Measurements from ENCODE around the gene LBX2. TPM values are rescaled to one million over a fixed set of nuclear protein-coding genes. Genes with fewer than 3 reads are reported as not detected.

Gene LBX2
- total and polyA plus RNA-seq, 10 of the 15 experiments (the other 5 are each of a cell fraction or from before 2014, with no cell fraction given) = 0.08 to 4.0 (median 0.27) TPM

DNA sequence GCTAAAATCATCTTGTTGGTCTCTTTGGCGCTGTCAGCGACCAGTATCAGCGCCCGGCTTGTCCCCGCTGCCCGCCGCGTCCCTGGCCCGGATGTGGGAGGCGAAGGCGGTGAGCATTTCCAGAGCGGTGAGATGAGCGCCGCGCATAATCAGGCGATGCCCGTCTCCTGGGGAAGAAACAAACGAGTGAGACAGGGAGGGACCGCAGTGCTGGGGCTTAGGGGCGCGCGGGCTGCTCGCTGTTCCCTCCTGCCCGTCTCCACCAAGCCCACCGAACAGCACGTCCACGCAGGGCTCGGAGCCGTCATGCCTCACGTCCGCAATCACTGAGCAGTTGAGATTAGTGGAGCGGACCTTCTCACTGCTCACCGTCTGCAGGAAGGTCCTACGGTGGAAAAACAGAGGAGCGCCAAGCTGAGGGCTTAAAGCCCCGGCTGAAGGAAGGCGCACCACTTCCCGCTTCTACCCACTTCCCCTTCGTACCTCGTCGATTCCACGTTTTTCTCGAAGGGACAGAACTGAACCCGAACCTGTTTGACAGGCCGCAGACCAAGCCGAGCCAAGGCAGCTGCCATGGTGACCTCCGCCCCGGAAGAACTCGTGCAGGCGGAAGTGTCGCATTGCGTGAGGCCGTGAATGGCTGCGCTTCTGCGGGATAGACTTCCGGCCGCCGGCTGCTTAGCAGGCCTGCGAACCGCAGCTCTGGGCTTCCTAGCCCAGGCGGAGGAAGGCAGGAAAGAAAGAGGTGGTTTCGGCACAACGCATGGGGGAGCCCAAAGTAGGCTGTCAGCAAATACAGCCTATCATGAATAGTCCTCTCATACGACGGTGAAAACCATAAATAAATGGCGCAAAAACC is 27.1 kb downstream of the LBX2 start, which contains the start of gene MRPL53:
Gene MRPL53, minus strand, starts transcription at position 595 of the 859 bp plus-strand sequence. Its CDS starts 20 bp downstream, at position 575.
- H2AFZ ChIP-seq (ENCODE audit: control insufficient read depth, low read depth, low read length) = peak within 1 kb of the TSS; percentile 91
- BruUV-seq (replicated peaks) = TSS peak; percentile 97
- RAD21 ChIA-PET (ENCODE audit: unreplicated experiment) = interaction anchor here (0.7 to 2.1 kb wide), 5 partner anchors 10 to 32 kb away, joined by 3 to 20 read pairs (median 4); partner anchors contain the start of genes CCDC142, TTC31 and WBP1
- TF ChIP-seq YY1 (IDR thresholded peaks at IDR 0.05; ENCODE audit: low read depth, low read length) (peak; percentile 97), SREBF2 (IDR thresholded peaks at IDR 0.05; ENCODE audit: low read length) (0 out of 2 replicates have a peak, but pooled peaks have one; percentile 50), SRF (IDR thresholded peaks at IDR 0.05; ENCODE audit: low read depth in 2 of 2, low read length in 2 of 2) (0 out of 4 replicates have a peak, but pooled peaks of 1 of the 2 experiments have one; percentile 56), EZH2 (IDR thresholded peaks at IDR 0.05; ENCODE audit: borderline replicate concordance, control insufficient read depth, low read depth, low read length) (no peak), KAT2A (conservative IDR thresholded peaks at IDR 0.05; ENCODE audit: control insufficient read depth, low read depth, low read length) (no peak), CHD2 (IDR thresholded peaks at IDR 0.05; ENCODE audit: borderline replicate concordance, low read depth, low read length) (peak; percentile 82), SPI1 (IDR thresholded peaks at IDR 0.05; ENCODE audit: borderline replicate concordance, insufficient read depth, low read depth, low read length) (peak; percentile 39), EGR1 (IDR thresholded peaks at IDR 0.05; ENCODE audit: borderline replicate concordance in 1 of 2, low read depth in 2 of 2, low read length in 2 of 2) (peak; percentile 51 to 78; a peak in 1 of 3 replicates), ZSCAN29 (IDR thresholded peaks at IDR 0.05) (no peak), CBX3 (IDR thresholded peaks at IDR 0.05; ENCODE audit: borderline replicate concordance, low read depth) (no peak), RB1 (IDR thresholded peaks at IDR 0.05; ENCODE audit: borderline replicate concordance) (peak; percentile 54; the same call in 1 of the 2 replicates), ZBED1 (IDR thresholded peaks at IDR 0.05; ENCODE audit: borderline replicate concordance) (peak; percentile 81; the same call in 1 of the 2 replicates)
- TF ChIP-seq, protein P1, sequence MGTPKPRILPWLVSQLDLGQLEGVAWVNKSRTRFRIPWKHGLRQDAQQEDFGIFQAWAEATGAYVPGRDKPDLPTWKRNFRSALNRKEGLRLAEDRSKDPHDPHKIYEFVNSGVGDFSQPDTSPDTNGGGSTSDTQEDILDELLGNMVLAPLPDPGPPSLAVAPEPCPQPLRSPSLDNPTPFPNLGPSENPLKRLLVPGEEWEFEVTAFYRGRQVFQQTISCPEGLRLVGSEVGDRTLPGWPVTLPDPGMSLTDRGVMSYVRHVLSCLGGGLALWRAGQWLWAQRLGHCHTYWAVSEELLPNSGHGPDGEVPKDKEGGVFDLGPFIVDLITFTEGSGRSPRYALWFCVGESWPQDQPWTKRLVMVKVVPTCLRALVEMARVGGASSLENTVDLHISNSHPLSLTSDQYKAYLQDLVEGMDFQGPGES (IDR thresholded peaks at IDR 0.05) = 0 out of 2 replicates have a peak, but pooled peaks have one; percentile 20
- TF ChIP-seq, protein P2, sequence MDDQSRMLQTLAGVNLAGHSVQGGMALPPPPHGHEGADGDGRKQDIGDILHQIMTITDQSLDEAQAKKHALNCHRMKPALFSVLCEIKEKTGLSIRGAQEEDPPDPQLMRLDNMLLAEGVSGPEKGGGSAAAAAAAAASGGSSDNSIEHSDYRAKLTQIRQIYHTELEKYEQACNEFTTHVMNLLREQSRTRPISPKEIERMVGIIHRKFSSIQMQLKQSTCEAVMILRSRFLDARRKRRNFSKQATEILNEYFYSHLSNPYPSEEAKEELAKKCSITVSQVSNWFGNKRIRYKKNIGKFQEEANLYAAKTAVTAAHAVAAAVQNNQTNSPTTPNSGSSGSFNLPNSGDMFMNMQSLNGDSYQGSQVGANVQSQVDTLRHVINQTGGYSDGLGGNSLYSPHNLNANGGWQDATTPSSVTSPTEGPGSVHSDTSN (IDR thresholded peaks at IDR 0.05; ENCODE audit: insufficient replicate concordance, low read depth, low read length) = peak; percentile 54
- TF ChIP-seq, protein P3, sequence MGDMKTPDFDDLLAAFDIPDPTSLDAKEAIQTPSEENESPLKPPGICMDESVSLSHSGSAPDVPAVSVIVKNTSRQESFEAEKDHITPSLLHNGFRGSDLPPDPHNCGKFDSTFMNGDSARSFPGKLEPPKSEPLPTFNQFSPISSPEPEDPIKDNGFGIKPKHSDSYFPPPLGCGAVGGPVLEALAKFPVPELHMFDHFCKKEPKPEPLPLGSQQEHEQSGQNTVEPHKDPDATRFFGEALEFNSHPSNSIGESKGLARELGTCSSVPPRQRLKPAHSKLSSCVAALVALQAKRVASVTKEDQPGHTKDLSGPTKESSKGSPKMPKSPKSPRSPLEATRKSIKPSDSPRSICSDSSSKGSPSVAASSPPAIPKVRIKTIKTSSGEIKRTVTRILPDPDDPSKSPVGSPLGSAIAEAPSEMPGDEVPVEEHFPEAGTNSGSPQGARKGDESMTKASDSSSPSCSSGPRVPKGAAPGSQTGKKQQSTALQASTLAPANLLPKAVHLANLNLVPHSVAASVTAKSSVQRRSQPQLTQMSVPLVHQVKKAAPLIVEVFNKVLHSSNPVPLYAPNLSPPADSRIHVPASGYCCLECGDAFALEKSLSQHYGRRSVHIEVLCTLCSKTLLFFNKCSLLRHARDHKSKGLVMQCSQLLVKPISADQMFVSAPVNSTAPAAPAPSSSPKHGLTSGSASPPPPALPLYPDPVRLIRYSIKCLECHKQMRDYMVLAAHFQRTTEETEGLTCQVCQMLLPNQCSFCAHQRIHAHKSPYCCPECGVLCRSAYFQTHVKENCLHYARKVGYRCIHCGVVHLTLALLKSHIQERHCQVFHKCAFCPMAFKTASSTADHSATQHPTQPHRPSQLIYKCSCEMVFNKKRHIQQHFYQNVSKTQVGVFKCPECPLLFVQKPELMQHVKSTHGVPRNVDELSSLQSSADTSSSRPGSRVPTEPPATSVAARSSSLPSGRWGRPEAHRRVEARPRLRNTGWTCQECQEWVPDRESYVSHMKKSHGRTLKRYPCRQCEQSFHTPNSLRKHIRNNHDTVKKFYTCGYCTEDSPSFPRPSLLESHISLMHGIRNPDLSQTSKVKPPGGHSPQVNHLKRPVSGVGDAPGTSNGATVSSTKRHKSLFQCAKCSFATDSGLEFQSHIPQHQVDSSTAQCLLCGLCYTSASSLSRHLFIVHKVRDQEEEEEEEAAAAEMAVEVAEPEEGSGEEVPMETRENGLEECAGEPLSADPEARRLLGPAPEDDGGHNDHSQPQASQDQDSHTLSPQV (IDR thresholded peaks at IDR 0.05) = peak; percentile 71; the same call in 1 of the 2 replicates

More for the DNA sequence above, 27.1 kb downstream of the LBX2 start, which contains the start of gene MRPL53:
- peak; percentile 94 for ATAC-seq
- H3K79me2 ChIP-seq (ENCODE audit: control insufficient read depth, insufficient read depth, low read length) = peaks cover 10% of the 10 kb centered on the region
- H3K9ac ChIP-seq (ENCODE audit: control insufficient read depth, insufficient read depth, low read length) = peak within 1 kb of the TSS; percentile 85
- H3K4me1 ChIP-seq (ENCODE audit: control insufficient read depth, insufficient read depth, low read length) = 0 out of 2 replicates have a peak, but pooled peaks cover 6% of the 10 kb centered on the region
- ChIA-PET POLR2A (interaction anchor here (0.6 to 2.7 kb wide), 12 partner anchors 9 to 1064 kb away, joined by 3 to 22 read pairs (median 4); partner anchors contain the start of genes CCDC142, INO80B, TTC31 and WBP1), CTCF (interaction anchor here (0.6 to 2.7 kb wide), 10 partner anchors 10 to 223 kb away, joined by 3 to 20 read pairs (median 6); partner anchors contain the start of genes CCDC142 and TTC31), SMC1A (ENCODE audit: uncharacterized antibody, unreplicated experiment) (interaction anchor here (0.6 to 2.4 kb wide), 10 partner anchors 10 to 473 kb away, joined by 3 to 11 read pairs (median 4); partner anchors contain the start of genes CCDC142 and TTC31)
- H3K27ac ChIP-seq (ENCODE audit: control insufficient read depth, insufficient read depth) = peak within 1 kb of the TSS; percentile 93
- no peaks in the 10 kb centered on the region for H3K27me3 ChIP-seq (replicated peaks in 1 of 2; ENCODE audit: control insufficient read depth in 2 of 2, insufficient read depth in 2 of 2, low read length in 1 of 2)
- intact Hi-C loops (cut with micrococcal nuclease; ENCODE audit: unreplicated experiment) (no loop called here), in situ Hi-C loops (cut with MboI) (no loop called here)
- H3K4me3 ChIP-seq = peak within 1 kb of the TSS; percentile 89
- peak within 1 kb of the TSS; percentile 99 for H3K4me2 ChIP-seq (ENCODE audit: control insufficient read depth, insufficient read depth)
- H4K20me1 ChIP-seq (ENCODE audit: control insufficient read depth, insufficient read depth) = no peaks in the 10 kb centered on the region
- no peaks in the 10 kb centered on the region for H3K9me3 ChIP-seq (replicated peaks; ENCODE audit: control insufficient read depth, insufficient read depth, low read length)
- DNase-seq (ENCODE audit: low read depth, low spot score) = peak; percentile 86
- peak; percentile 87 for FAIRE-seq
- peaks cover 0 to 3% of the 10 kb centered on the region in 2 experiments; a peak in 2 of 4 replicates for H3K36me3 ChIP-seq (ENCODE audit: control insufficient read depth in 2 of 2, insufficient read depth in 2 of 2, low read length in 1 of 2)
- WGBS (ENCODE audit: insufficient coverage, insufficient replicate concordance, low lambda C conversion rate, missing lambda C conversion rate) = 1% methylated on average over 66 of the region's 66 CpGs
